Fibroblast of lung (primary cell): Measurements from ENCODE around the gene UHRF1. TPM values are rescaled to one million over a fixed set of nuclear protein-coding genes. Genes with fewer than 3 reads are reported as not detected.

Experiments used
- DNase-seq, 2 donors: peaks; one replicate each; pipeline versions ENCODE4 v3.0.0 to v3.0.0-alpha.2; 2010; ENCODE audit warnings: low read depth in 2 of 2
- H2AFZ ChIP-seq: 2 replicates; pipeline ENCODE4 v1.5.1; 2012; ENCODE audit warnings: low read length, control low read depth, inconsistent platforms
- H3K27ac ChIP-seq: 2 replicates; pipeline ENCODE4 v1.5.1; 2011; ENCODE audit warnings: low read length, control low read depth; ENCODE audit not compliant: insufficient read depth
- H3K27me3 ChIP-seq: 2 replicates; pipeline ENCODE4 v1.5.1; 2011; ENCODE audit warnings: mild to moderate bottlenecking, low read length; ENCODE audit not compliant: control insufficient read depth, insufficient read depth
- H3K36me3 ChIP-seq: 2 replicates; pipeline ENCODE4 v1.5.1; 2011; ENCODE audit warnings: low read length; ENCODE audit not compliant: control insufficient read depth, insufficient read depth
- H3K4me1 ChIP-seq: 2 replicates; pipeline ENCODE4 v1.5.1; 2011; ENCODE audit warnings: low read length; ENCODE audit not compliant: control insufficient read depth, insufficient read depth; ENCODE audit errors: extremely low read depth
- H3K4me2 ChIP-seq: 2 replicates; pipeline ENCODE4 v1.5.1; 2011; ENCODE audit warnings: low read length, control low read depth; ENCODE audit not compliant: insufficient read depth; ENCODE audit errors: extremely low read depth
- H3K4me3 ChIP-seq, 4 experiments: fragments of 200-600 bp in 1 of 4; sonication (generic) in 1 of 4; replicated peaks in 1 of 4; 2 replicates each; pipeline ENCODE4 v1.5.1; 2011 to 2016; ENCODE audit warnings: low read length in 4 of 4, low read depth in 3 of 4, mild to moderate bottlenecking in 3 of 4, control low read depth in 2 of 4, inconsistent platforms in 1 of 4, mixed read lengths in 1 of 4; ENCODE audit not compliant: insufficient read depth in 1 of 4; ENCODE audit errors: control extremely low read depth in 1 of 4
- H3K79me2 ChIP-seq: 2 replicates; pipeline ENCODE4 v1.5.1; 2012; ENCODE audit warnings: mild to moderate bottlenecking, low read length, inconsistent platforms; ENCODE audit not compliant: control insufficient read depth, insufficient read depth
- H3K9ac ChIP-seq: 2 replicates; pipeline ENCODE4 v1.5.1; 2011; ENCODE audit warnings: mild to moderate bottlenecking, low read length, control low read depth; ENCODE audit not compliant: insufficient read depth
- H3K9me3 ChIP-seq: 2 replicates; pipeline ENCODE4 v1.5.1; 2012; ENCODE audit warnings: low read depth, low read length; ENCODE audit not compliant: control insufficient read depth, insufficient read depth
- H4K20me1 ChIP-seq: 2 replicates; pipeline ENCODE4 v1.5.1; 2011; ENCODE audit warnings: low read length; ENCODE audit not compliant: control insufficient read depth, insufficient read depth; ENCODE audit errors: extremely low read depth
- CTCF ChIP-seq, 2 donors: IDR thresholded peaks in 1 of 2; conservative IDR thresholded peaks in 1 of 2; 1 replicate in 1 of 2; 2 replicates in 1 of 2; pipeline ENCODE4 v1.5.1; 2011 to 2012; ENCODE audit warnings: low read length in 2 of 2, control low read depth in 1 of 2, inconsistent platforms in 1 of 2, low read depth in 1 of 2, mild to moderate bottlenecking in 1 of 2
- EZH2 ChIP-seq: IDR thresholded peaks from 2 replicates; pipeline ENCODE4 v1.5.1; 2012; ENCODE audit warnings: low read length, control low read depth, mild to moderate bottlenecking; ENCODE audit errors: missing control alignments
- polyA plus RNA-seq, 2 donors: library from polyadenylated mRNA; depleted of rRNA in 1 of 2; stranded (reverse) in 1 of 2; unstranded in 1 of 2; fragments of >200 nt; gene quantifications; 2 replicates each; pipeline ENCODE4 v1.2.1, GENCODE V29; 2011 to 2012; ENCODE audit warnings: missing spikeins in 1 of 2
- total RNA-seq: library from RNA; depleted of rRNA; stranded (reverse); fragments of >200 nt; gene quantifications from 2 replicates; pipeline ENCODE4 v1.2.1, GENCODE V29; 2014

Gene UHRF1
- total and polyA plus RNA-seq, 2 donors (not counting 1 experiment from before 2014, with no cell fraction given): 11.6 to 15.0 TPM

- H3K9me3 ChIP-seq: no peaks in the 10 kb centered on the region
- H3K4me1 ChIP-seq: no peaks in the 10 kb centered on the region
- no peak overlapping the region for H3K27ac ChIP-seq
- TF ChIP-seq CTCF (conservative IDR thresholded peaks at IDR 0.05 in 1 of 2, IDR thresholded peaks at IDR 0.05 in 1 of 2; ENCODE audit: low read depth in 1 of 2, low read length in 2 of 2) (no peak), EZH2 (no peak)
- no peak overlapping the region for H2AFZ ChIP-seq
- no peak for DNase-seq
- no peak overlapping the region for H3K4me2 ChIP-seq
- no peak overlapping the region for H3K4me3 ChIP-seq
- H3K36me3 ChIP-seq: peaks cover 18% of the 10 kb centered on the region
- H3K9ac ChIP-seq: no peak overlapping the region
- H3K79me2 ChIP-seq: no peaks in the 10 kb centered on the region
- H4K20me1 ChIP-seq: no peaks in the 10 kb centered on the region
- no peaks in the 10 kb centered on the region for H3K27me3 ChIP-seq
Measured at GRCh38 chr19:4955274-4955673, 46.0 kb downstream of the UHRF1 start.

GRCh38 chr19:4957981-4958380 is 48.7 kb downstream of the UHRF1 start:
- no peak overlapping the region for H3K27ac ChIP-seq
- no peak for DNase-seq
- H2AFZ ChIP-seq: no peak overlapping the region
- H3K27me3 ChIP-seq: no peaks in the 10 kb centered on the region
- no peaks in the 10 kb centered on the region for H3K4me1 ChIP-seq
- H3K9me3 ChIP-seq: no peaks in the 10 kb centered on the region
- TF ChIP-seq CTCF (conservative IDR thresholded peaks at IDR 0.05 in 1 of 2, IDR thresholded peaks at IDR 0.05 in 1 of 2; ENCODE audit: low read depth in 1 of 2, low read length in 2 of 2): no peak
- no peak for TF ChIP-seq EZH2
- H3K4me2 ChIP-seq: no peak overlapping the region
- no peaks in the 10 kb centered on the region for H4K20me1 ChIP-seq
- H3K79me2 ChIP-seq: no peaks in the 10 kb centered on the region
- peaks cover 15% of the 10 kb centered on the region for H3K36me3 ChIP-seq
- H3K9ac ChIP-seq: no peak overlapping the region
- no peak overlapping the region for H3K4me3 ChIP-seq

- H3K4me1 ChIP-seq: no peaks in the 10 kb centered on the region
- no peaks in the 10 kb centered on the region for H3K9me3 ChIP-seq
- H3K27me3 ChIP-seq: no peaks in the 10 kb centered on the region
- H3K79me2 ChIP-seq: no peaks in the 10 kb centered on the region
- H3K4me2 ChIP-seq: no peak overlapping the region
- H3K36me3 ChIP-seq: peaks cover 8% of the 10 kb centered on the region
- no peak overlapping the region for H3K27ac ChIP-seq
- no peak for TF ChIP-seq EZH2
- TF ChIP-seq CTCF (conservative IDR thresholded peaks at IDR 0.05 in 1 of 2, IDR thresholded peaks at IDR 0.05 in 1 of 2; ENCODE audit: low read depth in 1 of 2, low read length in 2 of 2): no peak
- DNase-seq: no peak
- H2AFZ ChIP-seq: no peak overlapping the region
- no peak overlapping the region for H3K4me3 ChIP-seq
- H4K20me1 ChIP-seq: no peaks in the 10 kb centered on the region
- H3K9ac ChIP-seq: no peak overlapping the region
Measured at GRCh38 chr19:4962085-4962619, 52.9 kb downstream of the UHRF1 start.
